HCT116 (cell line): ENCODE measurements around the gene SEMA4B. TPM values are rescaled to one million over a fixed set of nuclear protein-coding genes. Genes with fewer than 3 reads are reported as not detected.

Experiments used
- ATAC-seq: fragments of 200-7000 bp; cut with Tn5 transposase; 2 replicates; pipeline ENCODE4 v1.9.1; 2020; ENCODE audit warnings: mild to moderate bottlenecking, moderate library complexity
- BruUV-seq: library from RNA; stranded (reverse); fragments of 400-500 nt; replicated peaks from 2 replicates; lab custom pipeline; 2021; lab: Mats Ljungman, UMichigan
- CTCF ChIA-PET: fragments of 300-600 bp; sonication (Branson Sonifier 250); formaldehyde crosslinking; loops from one replicate; lab custom pipeline; 2021; ENCODE audit warnings: antibody characterized with exemption; lab: Charles Lee
- POLR2A ChIA-PET: fragments of 300-600, 350-600 bp; sonication (Branson Sonifier 250); formaldehyde crosslinking; loops from one replicate; lab custom pipeline; 2021; ENCODE audit warnings: antibody characterized with exemption; lab: Charles Lee
- RAD21 ChIA-PET, 2 experiments: fragments of 300-600 bp; sonication (Branson Sonifier 250); formaldehyde crosslinking; loops; one replicate each; lab custom pipeline; 2023; ENCODE audit warnings: low total read pairs in 2 of 2; ENCODE audit not compliant: uncharacterized antibody in 2 of 2, unreplicated experiment in 2 of 2, low non-redundant PET in 1 of 2; lab: Charles Lee
- DNase-seq: peaks from one replicate; pipeline ENCODE4 v3.0.0-alpha.2; 2010; ENCODE audit warnings: low read depth, low spot score
- H2AFZ ChIP-seq: fragments of 200-600 bp; shearing (Covaris generic), sonication (generic); 2 replicates; pipeline ENCODE4 v1.6.1; 2017; ENCODE audit warnings: low read depth, mixed run types, mixed read lengths, antibody characterized with exemption, low read length; ENCODE audit not compliant: poor library complexity, severe bottlenecking
- H3K27ac ChIP-seq: 2 replicates; pipeline ENCODE4 v1.5.1; 2012; ENCODE audit warnings: low read depth, low read length
- H3K27me3 ChIP-seq: fragments of 200-600 bp; sonication (generic); 2 replicates; pipeline ENCODE4 v1.6.1; 2016; ENCODE audit warnings: mixed run types, low read length, mixed read lengths; ENCODE audit not compliant: insufficient read depth
- H3K36me3 ChIP-seq, 2 experiments: fragments of 200-500 bp in 1 of 2; fragments of 200-600 bp in 1 of 2; sonication (Bioruptor generic) in 1 of 2; sonication (generic) in 1 of 2; 2 replicates each; pipeline versions ENCODE4 v1.5.1 to v1.6.1; 2014 to 2016; ENCODE audit warnings: low read length in 2 of 2, inconsistent platforms in 1 of 2, mixed read lengths in 1 of 2, mixed run types in 1 of 2; ENCODE audit not compliant: insufficient read depth in 2 of 2, control insufficient read depth in 1 of 2
- H3K4me1 ChIP-seq, 2 experiments: fragments of 200-600 bp in 1 of 2; sonication (generic) in 1 of 2; 2 replicates each; pipeline versions ENCODE4 v1.5.1 to v1.6.1; 2012 to 2017; ENCODE audit warnings: low read length in 2 of 2, inconsistent platforms in 1 of 2, mild to moderate bottlenecking in 1 of 2, mixed read lengths in 1 of 2, mixed run types in 1 of 2, moderate library complexity in 1 of 2; ENCODE audit not compliant: insufficient read depth in 2 of 2, control insufficient read depth in 1 of 2
- H3K4me2 ChIP-seq: fragments of 200-600 bp; sonication (generic); 2 replicates; pipeline ENCODE4 v1.6.1; 2017; ENCODE audit warnings: mixed run types, low read length, mixed read lengths
- H3K4me3 ChIP-seq, 2 experiments: fragments of 200-600 bp in 1 of 2; sonication (generic) in 1 of 2; replicated peaks in 1 of 2; 2 replicates each; pipeline ENCODE4 v1.5.1; 2011 to 2016; ENCODE audit warnings: low read length in 2 of 2, control low read depth in 1 of 2, low read depth in 1 of 2, mild to moderate bottlenecking in 1 of 2, mixed read lengths in 1 of 2, mixed run types in 1 of 2
- H3K79me2 ChIP-seq: fragments of 200-600 bp; sonication (generic); 2 replicates; pipeline ENCODE4 v1.6.1; 2017; ENCODE audit warnings: mild to moderate bottlenecking, mixed run types, low read length, moderate library complexity, mixed read lengths; ENCODE audit not compliant: insufficient read depth
- H3K9ac ChIP-seq: fragments of 200-600 bp; sonication (generic); 2 replicates; pipeline ENCODE4 v1.6.1; 2016; ENCODE audit warnings: low read length, mixed read lengths
- H3K9me2 ChIP-seq: fragments of 200-600 bp; sonication (generic), shearing (Covaris generic); 2 replicates; pipeline ENCODE4 v1.6.1; 2017; ENCODE audit warnings: mixed run types, mild to moderate bottlenecking, moderate library complexity; ENCODE audit not compliant: insufficient read depth
- H3K9me3 ChIP-seq, 2 experiments: fragments of 200-500 bp in 1 of 2; fragments of 200-600 bp in 1 of 2; sonication (Bioruptor generic) in 1 of 2; sonication (generic) in 1 of 2; 2 replicates each; pipeline ENCODE4 v1.6.1; 2014 to 2017; ENCODE audit warnings: low read length in 2 of 2, mixed read lengths in 2 of 2, inconsistent platforms in 1 of 2, low read depth in 1 of 2, mild to moderate bottlenecking in 1 of 2, mixed run types in 1 of 2, moderate library complexity in 1 of 2; ENCODE audit not compliant: control insufficient read depth in 1 of 2, insufficient read depth in 1 of 2
- H4K20me1 ChIP-seq: fragments of 200-600 bp; sonication (generic), shearing (Covaris generic); 2 replicates; pipeline ENCODE4 v1.6.1; 2017; ENCODE audit warnings: mixed run types, mild to moderate bottlenecking, moderate library complexity; ENCODE audit not compliant: insufficient read depth
- CBX3 ChIP-seq: IDR thresholded peaks from 2 replicates; pipeline ENCODE4 v1.6.1; 2012; ENCODE audit warnings: low read depth
- CEBPB ChIP-seq: IDR thresholded peaks from 2 replicates; pipeline ENCODE4 v1.6.1; 2012; ENCODE audit warnings: low read depth
- ELF1 ChIP-seq: IDR thresholded peaks from 2 replicates; pipeline ENCODE4 v1.6.1; 2012; ENCODE audit warnings: low read depth, borderline replicate concordance
- EZH2phosphoT487 ChIP-seq: fragments of 200-600 bp; IDR thresholded peaks from 2 replicates; pipeline ENCODE4 v1.6.1; 2018; ENCODE audit warnings: antibody characterized with exemption, borderline replicate concordance
- JUND ChIP-seq: IDR thresholded peaks from 2 replicates; pipeline ENCODE4 v1.6.1; 2012
- POLR2A ChIP-seq: IDR thresholded peaks from 2 replicates; pipeline ENCODE4 v1.7.0; 2011; ENCODE audit warnings: borderline replicate concordance; ENCODE audit not compliant: insufficient read depth, insufficient read length; ENCODE audit errors: extremely low read depth
- POLR2AphosphoS5 ChIP-seq: IDR thresholded peaks from 2 replicates; pipeline ENCODE4 v1.6.1; 2011; ENCODE audit warnings: mild to moderate bottlenecking, low read depth, low read length, moderate library complexity
- RAD21 ChIP-seq: IDR thresholded peaks from 2 replicates; pipeline ENCODE4 v1.6.1; 2012; ENCODE audit warnings: low read depth, mild to moderate bottlenecking
- SIN3A ChIP-seq: IDR thresholded peaks from 2 replicates; pipeline ENCODE4 v1.6.1; 2012; ENCODE audit warnings: low read depth
- SP1 ChIP-seq: IDR thresholded peaks from 2 replicates; pipeline ENCODE4 v1.6.1; 2012; ENCODE audit warnings: low read depth
- SRF ChIP-seq: IDR thresholded peaks from 2 replicates; pipeline ENCODE4 v1.6.1; 2012; ENCODE audit warnings: low read depth
- TCF7L2 ChIP-seq: IDR thresholded peaks from 2 replicates; pipeline ENCODE4 v1.7.0; 2011; ENCODE audit warnings: borderline replicate concordance, inconsistent platforms; ENCODE audit not compliant: insufficient read depth, insufficient read length; ENCODE audit errors: extremely low read depth
- intact Hi-C: fragments of 100-400 bp; cut with micrococcal nuclease; formaldehyde crosslinking; loops from 2 replicates; pipeline ENCODE4 v1.10.0; 2022
- total RNA-seq: library from RNA; stranded (reverse); gene quantifications from one replicate; pipeline ENCODE4 v1.2.1, GENCODE V29; 2021; ENCODE audit not compliant: unreplicated experiment
- TF ChIP-seq, protein P1 (sequence below): IDR thresholded peaks from 2 replicates; pipeline ENCODE4 v1.6.1; 2012
- TF ChIP-seq, protein P2 (sequence below): IDR thresholded peaks from 2 replicates; pipeline ENCODE4 v1.6.1; 2012

Gene SEMA4B
- total RNA-seq, 1 experiment from 2014 or later, result 98.6 TPM

DNA sequence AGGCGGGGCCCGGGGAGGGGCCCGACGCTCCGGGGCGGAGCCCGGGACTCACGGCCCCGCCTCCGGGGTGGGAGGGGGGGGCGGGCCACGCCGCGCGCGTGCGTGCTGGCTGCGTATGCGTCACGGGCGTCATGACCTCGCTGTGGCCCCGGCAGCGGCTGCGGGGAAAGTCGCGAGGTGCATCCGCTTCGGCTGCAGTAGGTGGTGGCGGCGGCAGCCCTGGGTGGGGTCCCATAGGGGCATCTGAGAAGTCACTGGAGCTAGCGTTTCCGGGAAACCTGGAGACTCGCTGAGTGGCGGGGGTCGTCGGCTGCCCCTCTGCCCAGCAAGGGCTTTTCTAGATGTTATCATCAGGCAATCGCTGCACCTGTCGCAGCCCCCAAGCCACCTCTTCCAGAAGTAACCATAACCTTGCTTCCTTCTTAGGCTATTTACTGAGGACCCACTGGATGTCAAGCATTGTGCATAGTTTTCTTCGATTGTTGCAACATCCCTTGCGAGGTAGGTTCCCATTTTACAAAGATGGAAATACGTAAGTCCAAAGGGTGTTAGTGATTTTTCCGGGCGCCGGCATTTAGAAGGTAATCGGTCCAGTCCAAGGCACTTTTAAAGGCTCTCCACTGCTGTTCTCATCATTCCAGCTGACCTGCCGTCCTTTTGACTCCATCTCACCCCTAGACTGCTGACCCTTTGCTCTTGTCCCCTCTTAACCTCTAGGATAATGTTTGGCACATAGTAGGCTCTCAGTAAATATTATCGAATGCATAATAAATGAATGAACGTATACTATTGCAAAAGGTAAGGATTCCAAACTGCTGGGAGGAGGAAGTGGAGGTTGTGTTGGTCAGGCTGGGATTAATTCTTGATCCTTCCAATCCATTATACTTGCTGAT, 33.2 kb downstream of the SEMA4B start, which contains the start of gene GDPGP1:
Gene GDPGP1, plus strand, starts transcription at position 114 of the 893 bp plus-strand sequence. CDS start 6,700 bp downstream, outside the sequence.
- peak within 1 kb of the TSS; percentile 89 for H3K4me2 ChIP-seq
- DNase-seq, result no peak
- ChIA-PET CTCF (interaction anchor here (0.6 to 2.7 kb wide), 12 partner anchors 12 to 147 kb away, joined by 3 to 26 read pairs (median 4); partner anchors contain the start of gene TTLL13), POLR2A (interaction anchor here (0.5 to 1.9 kb wide), 13 partner anchors 11 to 341 kb away, joined by 3 to 9 read pairs (median 4); partner anchors contain the start of genes AP3S2, IDH2 and TTLL13), RAD21 (interaction anchor here in 1 of 2 experiments (1.3 kb wide), 1 partner anchor 15 kb away, joined by 6 read pairs; no protein-coding TSS in a partner anchor)
- peaks cover 13 to 28% of the 10 kb centered on the region in 2 experiments; a peak in 3 of 4 replicates for H3K36me3 ChIP-seq
- H3K79me2 ChIP-seq, result peaks cover 15% of the 10 kb centered on the region
- no peaks in the 10 kb centered on the region for H3K9me3 ChIP-seq
- H3K27ac ChIP-seq, result peak within 1 kb of the TSS; percentile 69
- TSS peak; percentile 61 for BruUV-seq
- no peak within 1 kb of the TSS for H2AFZ ChIP-seq
- no peaks in the 10 kb centered on the region for H4K20me1 ChIP-seq
- H3K27me3 ChIP-seq, result no peaks in the 10 kb centered on the region
- H3K9me2 ChIP-seq, result no peaks in the 10 kb centered on the region
- TF ChIP-seq POLR2AphosphoS5 (peak; percentile 73), POLR2A (peak; percentile 67)
- TF ChIP-seq, protein P1, sequence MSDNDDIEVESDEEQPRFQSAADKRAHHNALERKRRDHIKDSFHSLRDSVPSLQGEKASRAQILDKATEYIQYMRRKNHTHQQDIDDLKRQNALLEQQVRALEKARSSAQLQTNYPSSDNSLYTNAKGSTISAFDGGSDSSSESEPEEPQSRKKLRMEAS, result no peak
- H3K4me3 ChIP-seq, result peak within 1 kb of the TSS; percentile 67 to 87
- H3K9ac ChIP-seq, result peak within 1 kb of the TSS; percentile 85
- intact Hi-C loops, result no loop called here
- H3K4me1 ChIP-seq, result peaks cover 9 to 49% of the 10 kb centered on the region in 2 experiments; a peak in 3 of 4 replicates
- ATAC-seq, result no peak

DNA sequence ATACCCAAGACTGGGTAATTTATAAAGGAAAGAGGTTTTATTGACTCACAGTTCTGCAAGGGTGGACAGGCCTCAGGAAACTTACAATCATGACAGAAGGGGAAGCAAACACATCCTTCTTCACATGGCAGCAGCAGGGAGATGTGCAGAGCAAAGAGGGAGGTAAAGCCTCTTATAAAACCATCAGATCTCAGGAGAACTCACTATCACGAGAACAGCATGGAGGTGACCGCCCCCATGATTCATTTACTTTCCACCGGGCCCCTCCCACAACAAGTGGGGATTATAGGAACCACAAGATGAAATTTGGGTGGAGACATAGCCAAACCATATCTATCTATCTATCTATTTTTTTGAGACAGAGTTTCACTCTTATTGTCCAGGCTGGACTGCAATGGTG, 38.2 kb downstream of the SEMA4B start:
- peaks cover 7 to 8% of the 10 kb centered on the region in 2 experiments; a peak in 2 of 4 replicates for H3K36me3 ChIP-seq
- no peak overlapping the region for H3K4me3 ChIP-seq
- H4K20me1 ChIP-seq, result no peaks in the 10 kb centered on the region
- no peak overlapping the region for H3K27ac ChIP-seq
- H3K27me3 ChIP-seq, result no peaks in the 10 kb centered on the region
- POLR2A ChIA-PET, result interaction anchor here (1.3 kb wide), 1 partner anchor 10 kb away, joined by 3 read pairs; the partner anchor contains the start of gene TTLL13
- no peak overlapping the region for H2AFZ ChIP-seq
- no peak overlapping the region for H3K4me2 ChIP-seq
- intact Hi-C loops, result no loop called here
- no peak for TF ChIP-seq TCF7L2
- TF ChIP-seq CBX3, result no peak
- TF ChIP-seq POLR2AphosphoS5, result no peak
- TF ChIP-seq SRF, result no peak
- TF ChIP-seq JUND, result no peak
- no peak for TF ChIP-seq SIN3A
- TF ChIP-seq SP1, result no peak
- TF ChIP-seq POLR2A, result no peak
- TF ChIP-seq EZH2phosphoT487, result no peak
- TF ChIP-seq, protein P2, sequence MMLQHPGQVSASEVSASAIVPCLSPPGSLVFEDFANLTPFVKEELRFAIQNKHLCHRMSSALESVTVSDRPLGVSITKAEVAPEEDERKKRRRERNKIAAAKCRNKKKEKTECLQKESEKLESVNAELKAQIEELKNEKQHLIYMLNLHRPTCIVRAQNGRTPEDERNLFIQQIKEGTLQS, result no peak
- no peak for TF ChIP-seq RAD21
- TF ChIP-seq CEBPB, result no peak
- no peak for TF ChIP-seq ELF1
- no TSS peak for BruUV-seq
- no peak for ATAC-seq
- H3K9me3 ChIP-seq, result no peaks in the 10 kb centered on the region
- H3K9ac ChIP-seq, result no peak overlapping the region
- RAD21 ChIA-PET, result no interaction called here
- CTCF ChIA-PET, result no interaction called here
- H3K4me1 ChIP-seq, result peaks cover 4 to 32% of the 10 kb centered on the region in 2 experiments; a peak in 3 of 4 replicates
- H3K9me2 ChIP-seq, result no peaks in the 10 kb centered on the region
- DNase-seq, result no peak
- H3K79me2 ChIP-seq, result 0 out of 2 replicates have a peak, but pooled peaks cover 1% of the 10 kb centered on the region
